ENCODE data around the gene INTS7. TPM values are rescaled to one million over a fixed set of nuclear protein-coding genes. Genes with fewer than 3 reads are reported as not detected.

Gene INTS7
- total RNA-seq, 1 experiment from 2014 or later = 25.3 TPM

DNA sequence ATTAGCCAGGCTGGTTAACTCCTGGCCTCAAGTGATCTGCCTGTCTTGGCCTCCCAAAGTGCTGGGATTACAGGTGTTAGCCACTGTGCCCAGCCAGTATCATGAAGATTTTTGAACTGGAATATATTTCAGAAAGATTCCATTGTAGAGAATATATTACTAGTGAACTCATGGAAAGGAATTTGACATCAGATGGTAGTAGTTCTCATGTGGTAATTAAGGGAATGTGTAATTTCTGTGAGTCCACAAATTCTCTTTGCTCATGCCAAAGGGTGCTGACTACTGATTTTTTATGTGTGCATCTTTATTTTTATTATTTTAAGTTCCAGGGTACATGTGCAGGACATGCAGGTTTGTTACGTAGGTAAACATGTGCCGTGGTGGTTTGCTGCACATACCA is 10.6 kb upstream of the INTS7 start:
- Histone ChIP-seq H3K9me2 (replicated peaks; ENCODE audit: low read length) (no peaks in the 10 kb centered on the region), H3K4me1 (ENCODE audit: insufficient read depth, low read length) (peaks cover 2% of the 10 kb centered on the region), H3K4me3 (ENCODE audit: low read length) (no peak overlapping the region), H3K9ac (ENCODE audit: low read length) (no peak overlapping the region), H3F3A (ENCODE audit: low read length, unreplicated experiment) (no peaks in the 10 kb centered on the region), H2AFZ (ENCODE audit: low read length) (no peak overlapping the region), H3K27ac (ENCODE audit: low read length) (no peak overlapping the region), H3K79me2 (ENCODE audit: low read length) (peaks cover 37% of the 10 kb centered on the region), H3K4me2 (ENCODE audit: low read length) (no peak overlapping the region), H3K27me3 (ENCODE audit: low read length) (no peaks in the 10 kb centered on the region), H4K20me1 (ENCODE audit: low read length) (peaks cover 10% of the 10 kb centered on the region), H3K9me3 (ENCODE audit: low read length) (no peaks in the 10 kb centered on the region), H3K36me3 (ENCODE audit: low read depth, low read length) (peaks cover 54% of the 10 kb centered on the region)
- CTCF ChIA-PET = interaction anchor here (0.6 kb wide), 1 partner anchor 25 kb away, joined by 3 read pairs; no protein-coding TSS in a partner anchor
- TF ChIP-seq EZH2 (IDR thresholded peaks at IDR 0.05; ENCODE audit: low read length, unreplicated experiment) = no peak
- TF ChIP-seq, protein P1, sequence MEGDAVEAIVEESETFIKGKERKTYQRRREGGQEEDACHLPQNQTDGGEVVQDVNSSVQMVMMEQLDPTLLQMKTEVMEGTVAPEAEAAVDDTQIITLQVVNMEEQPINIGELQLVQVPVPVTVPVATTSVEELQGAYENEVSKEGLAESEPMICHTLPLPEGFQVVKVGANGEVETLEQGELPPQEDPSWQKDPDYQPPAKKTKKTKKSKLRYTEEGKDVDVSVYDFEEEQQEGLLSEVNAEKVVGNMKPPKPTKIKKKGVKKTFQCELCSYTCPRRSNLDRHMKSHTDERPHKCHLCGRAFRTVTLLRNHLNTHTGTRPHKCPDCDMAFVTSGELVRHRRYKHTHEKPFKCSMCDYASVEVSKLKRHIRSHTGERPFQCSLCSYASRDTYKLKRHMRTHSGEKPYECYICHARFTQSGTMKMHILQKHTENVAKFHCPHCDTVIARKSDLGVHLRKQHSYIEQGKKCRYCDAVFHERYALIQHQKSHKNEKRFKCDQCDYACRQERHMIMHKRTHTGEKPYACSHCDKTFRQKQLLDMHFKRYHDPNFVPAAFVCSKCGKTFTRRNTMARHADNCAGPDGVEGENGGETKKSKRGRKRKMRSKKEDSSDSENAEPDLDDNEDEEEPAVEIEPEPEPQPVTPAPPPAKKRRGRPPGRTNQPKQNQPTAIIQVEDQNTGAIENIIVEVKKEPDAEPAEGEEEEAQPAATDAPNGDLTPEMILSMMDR (conservative IDR thresholded peaks at IDR 0.05; ENCODE audit: low read depth, low read length) = no peak
- BruUV-seq (replicated peaks) = no TSS peak
- intact Hi-C loops (cut with micrococcal nuclease) = no loop called here
- ATAC-seq = no peak
- POLR2A ChIA-PET (ENCODE audit: unreplicated experiment) = no interaction called here
- DNase-seq = no peak

DNA sequence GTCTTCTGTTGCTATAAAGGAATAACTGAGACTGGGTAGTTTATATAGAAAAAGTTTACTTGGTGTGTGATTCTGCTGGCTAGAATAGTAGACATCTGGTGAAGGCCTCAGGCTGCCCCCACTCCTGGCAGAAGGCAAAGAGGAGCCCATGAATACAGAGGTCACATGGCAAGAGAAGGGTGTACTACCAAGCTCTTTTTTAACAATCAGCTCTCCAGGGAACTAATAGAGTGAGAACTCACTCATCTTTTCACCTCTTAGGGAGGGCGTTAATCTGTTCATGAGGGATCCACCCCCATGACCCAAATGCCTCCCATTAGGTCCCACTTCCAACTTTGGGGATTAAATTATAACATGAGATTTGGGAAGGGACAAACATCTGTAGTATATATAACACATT is 9.5 kb upstream of the INTS7 start:
- Histone ChIP-seq H2AFZ (ENCODE audit: low read length) (no peak overlapping the region), H4K20me1 (ENCODE audit: low read length) (peaks cover 19% of the 10 kb centered on the region), H3K4me2 (ENCODE audit: low read length) (no peak overlapping the region), H3K4me3 (ENCODE audit: low read length) (no peak overlapping the region), H3K9ac (ENCODE audit: low read length) (no peak overlapping the region), H3K9me3 (ENCODE audit: low read length) (no peaks in the 10 kb centered on the region), H3K27ac (ENCODE audit: low read length) (no peak overlapping the region), H3K27me3 (ENCODE audit: low read length) (no peaks in the 10 kb centered on the region), H3K79me2 (ENCODE audit: low read length) (peaks cover 48% of the 10 kb centered on the region), H3K36me3 (ENCODE audit: low read depth, low read length) (peaks cover 44% of the 10 kb centered on the region), H3K9me2 (replicated peaks; ENCODE audit: low read length) (no peaks in the 10 kb centered on the region), H3K4me1 (ENCODE audit: insufficient read depth, low read length) (peaks cover 12% of the 10 kb centered on the region), H3F3A (ENCODE audit: low read length, unreplicated experiment) (no peaks in the 10 kb centered on the region)
- DNase-seq (no peak), ATAC-seq (no peak)
- intact Hi-C loops (cut with micrococcal nuclease) = no loop called here
- ChIA-PET POLR2A (ENCODE audit: unreplicated experiment) (no interaction called here), CTCF (no interaction called here)
- TF ChIP-seq EZH2phosphoT487 (IDR thresholded peaks at IDR 0.05; ENCODE audit: borderline replicate concordance, low read length) = no peak
- TF ChIP-seq EZH2 (IDR thresholded peaks at IDR 0.05; ENCODE audit: low read length, unreplicated experiment) = no peak
- TF ChIP-seq, protein P1 (conservative IDR thresholded peaks at IDR 0.05; ENCODE audit: low read depth, low read length) = no peak
- BruUV-seq (replicated peaks) = no TSS peak

DNA sequence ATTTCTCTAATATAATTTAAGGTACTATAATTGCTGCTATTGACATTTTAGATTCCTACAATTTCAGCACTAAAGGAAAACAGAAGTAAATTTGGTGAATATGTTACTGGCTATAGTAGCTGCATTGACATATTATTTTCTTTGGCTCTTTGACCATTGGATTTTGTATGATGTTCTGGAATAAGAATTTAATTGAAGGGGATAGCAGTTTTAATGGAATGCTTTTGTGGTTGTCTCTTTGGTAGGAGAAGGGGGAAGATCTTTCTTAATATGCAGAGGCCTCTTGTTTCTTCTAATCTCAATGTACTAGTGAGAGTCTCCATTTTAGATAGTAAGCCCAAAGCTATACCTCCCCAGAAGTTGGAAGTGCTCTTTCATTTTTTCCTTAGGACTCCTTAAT is 7.1 kb upstream of the INTS7 start:
- H3K27ac ChIP-seq (ENCODE audit: low read length) = no peak overlapping the region
- peaks cover 72% of the 10 kb centered on the region for H3K79me2 ChIP-seq (ENCODE audit: low read length)
- no peak overlapping the region for H3K4me3 ChIP-seq (ENCODE audit: low read length)
- peaks cover 34% of the 10 kb centered on the region for H3K4me1 ChIP-seq (ENCODE audit: insufficient read depth, low read length)
- H3K9me3 ChIP-seq (ENCODE audit: low read length) = no peaks in the 10 kb centered on the region
- BruUV-seq (replicated peaks) = no TSS peak
- peaks cover 41% of the 10 kb centered on the region for H3K36me3 ChIP-seq (ENCODE audit: low read depth, low read length)
- DNase-seq (no peak), ATAC-seq (no peak)
- H2AFZ ChIP-seq (ENCODE audit: low read length) = no peak overlapping the region
- no peak overlapping the region for H3K9ac ChIP-seq (ENCODE audit: low read length)
- POLR2A ChIA-PET (ENCODE audit: unreplicated experiment) = no interaction called here
- H3K27me3 ChIP-seq (ENCODE audit: low read length) = no peaks in the 10 kb centered on the region
- TF ChIP-seq, protein P1 (conservative IDR thresholded peaks at IDR 0.05; ENCODE audit: low read depth, low read length) = no peak
- no peak for TF ChIP-seq EZH2 (IDR thresholded peaks at IDR 0.05; ENCODE audit: low read length, unreplicated experiment)
- no peak for TF ChIP-seq EZH2phosphoT487 (IDR thresholded peaks at IDR 0.05; ENCODE audit: borderline replicate concordance, low read length)
- H3F3A ChIP-seq (ENCODE audit: low read length, unreplicated experiment) = no peaks in the 10 kb centered on the region
- no peaks in the 10 kb centered on the region for H3K9me2 ChIP-seq (replicated peaks; ENCODE audit: low read length)
- intact Hi-C loops (cut with micrococcal nuclease) = no loop called here
- no peak overlapping the region for H3K4me2 ChIP-seq (ENCODE audit: low read length)
- peaks cover 40% of the 10 kb centered on the region for H4K20me1 ChIP-seq (ENCODE audit: low read length)
- CTCF ChIA-PET = no interaction called here
